GM23248 (cell line): ENCODE results near the gene KCNMB4.

Source experiments
- EZH2 ChIP-seq: fragments of 200-600 bp; sonication (generic); IDR thresholded peaks from 2 replicates; pipeline ENCODE4 v1.6.1; 2018; ENCODE audit warnings: antibody characterized with exemption, mild to moderate bottlenecking; ENCODE audit not compliant: insufficient read depth, poor library complexity, severe bottlenecking
- EZH2phosphoT487 ChIP-seq: fragments of 200-600 bp; sonication (generic); IDR thresholded peaks from 2 replicates; pipeline ENCODE4 v1.6.1; 2018; ENCODE audit warnings: antibody characterized with exemption, moderate library complexity, mild to moderate bottlenecking, low read depth; ENCODE audit not compliant: insufficient read depth

DNA sequence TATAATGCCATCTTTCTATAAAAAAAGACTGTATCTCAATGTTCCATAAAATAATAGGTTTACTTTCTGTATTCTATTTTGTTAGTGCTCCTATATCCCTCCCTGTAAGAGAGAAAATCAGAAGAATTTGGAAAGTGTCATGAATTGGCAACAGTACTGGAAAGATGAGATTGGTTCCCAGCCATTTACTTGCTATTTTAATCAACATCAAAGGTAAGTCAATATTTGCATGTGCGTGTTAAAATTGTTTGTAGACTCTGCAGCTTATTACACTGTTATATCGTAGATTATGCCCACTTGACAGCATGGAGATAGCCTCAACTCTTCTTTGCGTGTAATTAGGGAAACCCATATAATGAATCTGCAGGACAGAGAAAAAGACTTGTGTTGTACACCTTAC, 34.0 kb downstream of the KCNMB4 start:
- TF ChIP-seq EZH2, result no peak
- no peak for TF ChIP-seq EZH2phosphoT487
